Heart left ventricle (tissue), 16 donors: ENCODE measurements around the gene MRTFA. TPM values are rescaled to one million over a fixed set of nuclear protein-coding genes. Genes with fewer than 3 reads are reported as not detected.

Source experiments
- ATAC-seq, 4 donors: fragments of 200-7000 bp; cut with Tn5 transposase; one replicate each; pipeline ENCODE4 v1.9.1; 2020 to 2022; ENCODE audit warnings: moderate library complexity in 4 of 4, mild to moderate bottlenecking in 3 of 4, moderate number of reproducible peaks in 1 of 4
- DNase-seq, 5 donors: peaks; one replicate each; pipeline ENCODE4 v3.0.0-alpha.2; 2020
- H3K27ac ChIP-seq, 12 donors: fragments of 200-600 bp; sonication (generic) in 4 of 12; one replicate each; pipeline versions ENCODE4 v1.5.0 to v1.8.0; 2016 to 2022; ENCODE audit warnings: mild to moderate bottlenecking in 2 of 12
- H3K27me3 ChIP-seq, 9 donors: fragments of 200-600 bp; sonication (generic) in 2 of 9; one replicate each; pipeline versions ENCODE4 v1.5.1 to v1.8.0; 2016 to 2022; ENCODE audit warnings: mild to moderate bottlenecking in 3 of 9
- H3K36me3 ChIP-seq, 9 donors: fragments of 200-600 bp; sonication (generic) in 2 of 9; one replicate each; pipeline versions ENCODE4 v1.5.0 to v1.8.0; 2018 to 2022; ENCODE audit warnings: mild to moderate bottlenecking in 2 of 9
- H3K4me1 ChIP-seq, 12 donors: fragments of 200-600 bp; sonication (generic) in 4 of 12; one replicate each; pipeline versions ENCODE4 v1.5.0 to v1.8.0; 2016 to 2022; ENCODE audit warnings: mild to moderate bottlenecking in 3 of 12
- H3K4me3 ChIP-seq, 12 donors: fragments of 200-600 bp; sonication (generic) in 4 of 12; one replicate each; pipeline versions ENCODE4 v1.5.0 to v1.8.0; 2017 to 2022; ENCODE audit warnings: mild to moderate bottlenecking in 9 of 12, moderate library complexity in 4 of 12
- H3K9me3 ChIP-seq, 12 donors: fragments of 200-600 bp; sonication (generic) in 4 of 12; one replicate each; pipeline versions ENCODE4 v1.5.0 to v1.8.0; 2016 to 2022; ENCODE audit warnings: mild to moderate bottlenecking in 1 of 12
- CTCF ChIP-seq, 12 donors: fragments of 200-600 bp; sonication (generic) in 4 of 12; IDR thresholded peaks; one replicate each; pipeline versions ENCODE4 v1.5.0 to v1.8.0; 2018 to 2022; ENCODE audit warnings: antibody characterized with exemption in 12 of 12, mild to moderate bottlenecking in 5 of 12
- POLR2A ChIP-seq, 2 donors: fragments of 450-650 bp; IDR thresholded peaks; one replicate each; pipeline ENCODE4 v1.6.1; 2017; ENCODE audit warnings: antibody characterized with exemption in 2 of 2, mild to moderate bottlenecking in 2 of 2, moderate library complexity in 2 of 2
- WGBS, 4 donors: extraction: QIAGEN DNeasy Blood & Tissue Kit in 2 of 4; methylation state at CpG; one replicate each; pipeline versions ENCODE4 v1.1.5 to v1.1.7; 2013 to 2018; 5-methylcytosine and 5-hydroxymethylcytosine counted together
- intact Hi-C, 10 donors: fragments of 100-400 bp; cut with DNase I; formaldehyde crosslinking; loops; one replicate each; pipeline versions ENCODE4 v1.11.1 to v1.14.2; 2022
- polyA plus RNA-seq, 2 donors: library from polyadenylated mRNA; stranded (reverse); fragments of 200-250 nt; gene quantifications; one replicate each; pipeline ENCODE4 v1.2.3, GENCODE V29; 2013
- total RNA-seq, 9 donors: library from RNA; depleted of rRNA in 2 of 9; stranded (reverse); fragments of >200 nt in 2 of 9; fragmentation: NEBNext Ultra II Directional in 3 of 9; extraction: Animal tissue kit (Norgen Biotek cat#: 25700) in 3 of 9; gene quantifications; one replicate each; pipeline versions ENCODE4 v1.1.0 to v1.2.4, GENCODE V29; 2016 to 2023
- donor health status: ischemic (EF 13 %, LVEDD 7.1; RV severe dilation, severe dysfunction).
- donor health status: healthy with polysubstance abuse.
- donor health status: DM: no; HTN: yes; CAD: no.
- donor health status: DM: no; HTN: no; CAD: no.
- donor health status: ischemic (EF 25% LVEDD 6.9; RV normal size, moderate dysfunction).
- donor health status: ischemic (EF 25% LVEDD 5.7; RV mildly dilated, moderate dysfunction).
- donor health status: healthy.
- donor health status: DM: yes; HTN: yes; CAD: no.
- donor health status: ischemic (EF 35%, LVEDD 5.7; RV mildly dilated, moderate dysfunction).
- donor health status: nonischemic (EF 11% LVEDD 7.7; RV severe dilation, severe dysfunction).
- donor health status: DM: yes; HTN: yes; CAD: no.
- donor health status: PGD.
- donor health status: ischemic (EF 29% LVEDD 5.4; RV normal size, mild dysfunction).
- donor health status: nonischemic (EF 23%, LVEDD 6.1; RV moderate dilation, normal function).

The MRTFA gene
- total and polyA plus RNA-seq, 11 donors: 14.0 to 52.6 (median 26.9) TPM

- DNase-seq (no peak), ATAC-seq (no peak)
- Histone ChIP-seq H3K27ac (peak overlapping the region in 2 of 12 donors; percentile 35 to 47), H3K9me3 (no peaks in the 10 kb centered on the region), H3K4me1 (peaks cover 0 to 46% (median 16%) of the 10 kb centered on the region in 12 donors), H3K27me3 (no peaks in the 10 kb centered on the region), H3K36me3 (peaks cover 0 to 3% (median 0%) of the 10 kb centered on the region in 9 donors), H3K4me3 (no peak overlapping the region)
- TF ChIP-seq POLR2A (IDR thresholded peaks at IDR 0.05): no peak
- TF ChIP-seq CTCF (IDR thresholded peaks at IDR 0.05): no peak
- intact Hi-C loops: loop anchor here in 1 of 10 donors (5.0 kb wide), 1 partner anchor 36 kb away; no protein-coding TSS in a partner anchor
- 60 to 69% (median 63%) methylated on average over 5 of the region's 5 CpGs for WGBS, 4 donors
These were observed 158.7 kb downstream of the MRTFA start for GRCh38 chr22:40477683-40478337.

DNA sequence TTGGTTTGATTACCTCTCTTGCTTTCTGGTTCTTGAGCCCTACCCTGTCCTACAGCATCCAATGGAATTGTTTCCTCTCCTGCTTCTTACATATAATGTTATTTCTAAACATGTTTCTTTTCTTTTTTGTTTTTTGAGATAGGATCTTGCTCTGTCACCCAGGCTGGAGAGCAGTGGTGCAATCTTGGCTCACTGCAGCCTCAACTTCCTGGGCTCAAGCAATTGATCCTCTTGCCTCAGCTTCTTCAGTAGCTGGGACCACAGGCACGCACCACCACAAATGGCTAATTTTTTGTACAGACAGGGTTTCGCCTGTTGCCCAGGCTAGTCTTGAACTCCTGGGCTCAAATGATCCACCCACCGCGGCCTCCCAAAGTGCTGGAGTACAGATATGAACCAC lies 160.2 kb downstream of the MRTFA start:
- DNase-seq: no peak
- Histone ChIP-seq H3K27ac (no peak overlapping the region), H3K36me3 (peaks cover 0 to 3% (median 0%) of the 10 kb centered on the region in 9 donors), H3K4me3 (no peak overlapping the region), H3K9me3 (no peaks in the 10 kb centered on the region), H3K27me3 (no peaks in the 10 kb centered on the region), H3K4me1 (peaks cover 0 to 42% (median 16%) of the 10 kb centered on the region in 12 donors)
- no peak for ATAC-seq
- intact Hi-C loops: loop anchor here in 1 of 10 donors (5.0 kb wide), 1 partner anchor 34 kb away; no protein-coding TSS in a partner anchor
- TF ChIP-seq CTCF (IDR thresholded peaks at IDR 0.05) (no peak), POLR2A (IDR thresholded peaks at IDR 0.05) (no peak)
- 94 to 98% (median 95%) methylated on average over 4 of the region's 4 CpGs for WGBS, 4 donors

DNA sequence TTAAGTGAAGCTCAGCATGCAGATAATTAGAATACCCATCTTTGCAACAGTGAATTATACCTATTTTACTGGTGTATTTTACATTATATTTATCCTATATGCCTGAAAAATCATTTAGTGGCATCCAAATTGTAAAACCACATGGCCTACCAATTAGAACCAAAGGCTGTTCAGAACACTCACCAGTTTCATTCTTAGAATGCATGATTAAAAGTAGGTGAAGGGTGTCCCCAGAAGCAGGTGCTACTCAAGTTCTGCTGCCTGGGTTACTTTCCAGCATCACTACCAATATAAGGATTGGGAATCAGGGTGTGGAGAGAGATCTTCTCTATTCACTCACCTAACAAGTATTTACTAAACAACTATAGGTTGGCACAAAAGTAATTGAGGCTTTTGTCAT lies 162.8 kb downstream of the MRTFA start:
- TF ChIP-seq POLR2A (IDR thresholded peaks at IDR 0.05): no peak
- TF ChIP-seq CTCF (IDR thresholded peaks at IDR 0.05): no peak
- DNase-seq: no peak
- intact Hi-C loops: no loop called here
- ATAC-seq: no peak
- Histone ChIP-seq H3K4me1 (peaks cover 0 to 24% (median 13%) of the 10 kb centered on the region in 12 donors), H3K4me3 (no peak overlapping the region), H3K36me3 (peaks cover 0 to 3% (median 0%) of the 10 kb centered on the region in 9 donors), H3K27me3 (no peaks in the 10 kb centered on the region), H3K9me3 (no peaks in the 10 kb centered on the region), H3K27ac (no peak overlapping the region)

- DNase-seq (no peak), ATAC-seq (no peak)
- no peaks in the 10 kb centered on the region for H3K27me3 ChIP-seq
- H3K36me3 ChIP-seq: peaks cover 0 to 3% (median 0%) of the 10 kb centered on the region in 9 donors
- H3K4me3 ChIP-seq: no peak overlapping the region
- TF ChIP-seq CTCF (IDR thresholded peaks at IDR 0.05) (no peak), POLR2A (IDR thresholded peaks at IDR 0.05) (no peak)
- 91 to 95% (median 92%) methylated on average over 1 of the region's 1 CpG for WGBS, 4 donors
- no peak overlapping the region for H3K27ac ChIP-seq
- no peaks in the 10 kb centered on the region for H3K9me3 ChIP-seq
- intact Hi-C loops: no loop called here
- H3K4me1 ChIP-seq: peaks cover 0 to 18% (median 8%) of the 10 kb centered on the region in 12 donors
These were observed 163.9 kb downstream of the MRTFA start for GRCh38 chr22:40472579-40472978.
